Peyer's patch (tissue), 4 donors: ENCODE data around the gene TPP1. TPM values are rescaled to one million over a fixed set of nuclear protein-coding genes. Genes with fewer than 3 reads are reported as not detected.

Experiments
- DNase-seq, 3 donors: peaks; one replicate each; pipeline ENCODE4 v3.0.0-alpha.2; 2017 to 2019
- H3K27ac ChIP-seq, 4 donors: fragments of 200-600 bp; sonication (generic); one replicate each; pipeline ENCODE4 v1.5.1; 2016 to 2019
- H3K27me3 ChIP-seq, 2 donors: fragments of 200-600 bp; sonication (generic); one replicate each; pipeline ENCODE4 v1.5.1; 2019
- H3K36me3 ChIP-seq, 3 donors: fragments of 200-600 bp; sonication (generic); one replicate each; pipeline ENCODE4 v1.5.1; 2016 to 2019
- H3K4me1 ChIP-seq, 4 donors: fragments of 200-600 bp; sonication (generic); one replicate each; pipeline ENCODE4 v1.5.1; 2016 to 2019
- H3K4me3 ChIP-seq, 4 donors: fragments of 200-600 bp; sonication (generic); 1 replicate in 3 of 4; 2 replicates in 1 of 4; pipeline ENCODE4 v1.5.1; 2016 to 2019; ENCODE audit warnings: mild to moderate bottlenecking in 1 of 4
- H3K9me3 ChIP-seq, 4 donors: fragments of 200-600 bp; sonication (generic); one replicate each; pipeline ENCODE4 v1.5.1; 2016 to 2019; ENCODE audit warnings: mild to moderate bottlenecking in 1 of 4
- POLR2A ChIP-seq, 2 donors: fragments of 450-650 bp; IDR thresholded peaks; one replicate each; pipeline ENCODE4 v1.5.1; 2017; ENCODE audit warnings: antibody characterized with exemption in 2 of 2, mild to moderate bottlenecking in 2 of 2, moderate library complexity in 2 of 2
- total RNA-seq, 4 donors: library from RNA; depleted of rRNA; stranded (reverse); fragments of >200 nt; gene quantifications; one replicate each; pipeline ENCODE4 v1.1.0, GENCODE V29; 2016
- TF ChIP-seq, protein P1 (sequence below), 6 experiments: fragments of 450-650 bp in 4 of 6; fragments of 200-600 bp in 2 of 6; sonication (generic) in 1 of 6; IDR thresholded peaks; one replicate each; pipeline ENCODE4 v1.5.1; 2017 to 2019; ENCODE audit warnings: antibody characterized with exemption in 6 of 6, mild to moderate bottlenecking in 3 of 6, moderate library complexity in 1 of 6

TPP1 gene
- total RNA-seq, 4 donors from 2014 or later = 79.2 to 232 (median 134) TPM

DNA sequence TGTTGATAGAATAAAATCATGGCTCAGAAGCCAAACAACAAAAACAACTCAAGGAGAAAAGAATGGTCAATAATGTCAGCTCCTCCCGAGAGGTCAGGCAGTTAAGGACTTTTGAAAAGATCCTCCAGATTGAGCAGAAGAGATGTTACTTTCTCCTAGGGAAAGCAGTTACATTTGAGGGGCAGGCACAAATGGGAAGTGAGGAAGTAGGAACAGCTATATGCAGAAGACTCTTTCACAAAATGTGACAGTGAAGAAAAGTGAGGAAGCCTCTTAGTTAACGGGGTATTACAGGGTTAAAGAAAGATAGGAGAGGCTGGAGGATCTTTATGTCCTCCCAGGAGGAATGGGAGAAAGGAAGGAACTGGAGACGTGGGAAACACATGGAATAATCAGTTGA, 33.0 kb upstream of the TPP1 start:
- H3K4me1 ChIP-seq = peaks cover 0 to 14% (median 4%) of the 10 kb centered on the region in 4 donors
- H3K27me3 ChIP-seq = no peaks in the 10 kb centered on the region
- H3K36me3 ChIP-seq = no peaks in the 10 kb centered on the region
- TF ChIP-seq, protein P1, sequence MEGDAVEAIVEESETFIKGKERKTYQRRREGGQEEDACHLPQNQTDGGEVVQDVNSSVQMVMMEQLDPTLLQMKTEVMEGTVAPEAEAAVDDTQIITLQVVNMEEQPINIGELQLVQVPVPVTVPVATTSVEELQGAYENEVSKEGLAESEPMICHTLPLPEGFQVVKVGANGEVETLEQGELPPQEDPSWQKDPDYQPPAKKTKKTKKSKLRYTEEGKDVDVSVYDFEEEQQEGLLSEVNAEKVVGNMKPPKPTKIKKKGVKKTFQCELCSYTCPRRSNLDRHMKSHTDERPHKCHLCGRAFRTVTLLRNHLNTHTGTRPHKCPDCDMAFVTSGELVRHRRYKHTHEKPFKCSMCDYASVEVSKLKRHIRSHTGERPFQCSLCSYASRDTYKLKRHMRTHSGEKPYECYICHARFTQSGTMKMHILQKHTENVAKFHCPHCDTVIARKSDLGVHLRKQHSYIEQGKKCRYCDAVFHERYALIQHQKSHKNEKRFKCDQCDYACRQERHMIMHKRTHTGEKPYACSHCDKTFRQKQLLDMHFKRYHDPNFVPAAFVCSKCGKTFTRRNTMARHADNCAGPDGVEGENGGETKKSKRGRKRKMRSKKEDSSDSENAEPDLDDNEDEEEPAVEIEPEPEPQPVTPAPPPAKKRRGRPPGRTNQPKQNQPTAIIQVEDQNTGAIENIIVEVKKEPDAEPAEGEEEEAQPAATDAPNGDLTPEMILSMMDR (IDR thresholded peaks at IDR 0.05) = no peak
- TF ChIP-seq POLR2A (IDR thresholded peaks at IDR 0.05) = no peak
- no peak overlapping the region for H3K27ac ChIP-seq
- DNase-seq = no peak
- H3K9me3 ChIP-seq = no peaks in the 10 kb centered on the region
- no peak overlapping the region for H3K4me3 ChIP-seq

DNA sequence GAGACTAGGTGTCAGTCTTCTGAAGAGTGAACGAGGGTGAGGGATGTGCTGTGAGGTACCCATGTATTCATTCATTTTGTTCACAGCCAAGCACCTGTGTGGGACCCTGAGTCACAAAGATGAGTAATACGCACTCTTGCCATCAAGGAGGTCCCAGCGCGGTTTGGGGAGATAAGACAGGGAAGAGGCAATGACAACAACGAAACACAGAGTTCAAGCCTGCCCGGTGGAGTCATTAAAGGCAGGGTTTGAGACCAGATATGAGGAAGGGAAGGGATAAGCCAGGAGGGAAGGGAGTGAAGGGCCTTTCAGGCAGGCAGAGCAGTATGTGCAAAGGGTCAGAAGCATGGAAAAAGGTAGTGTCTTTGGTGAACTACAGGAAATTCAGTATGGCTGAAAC, 31.8 kb upstream of the TPP1 start:
- H3K9me3 ChIP-seq = no peaks in the 10 kb centered on the region
- no peak overlapping the region for H3K4me3 ChIP-seq
- TF ChIP-seq, protein P1 (IDR thresholded peaks at IDR 0.05) = no peak
- no peak for TF ChIP-seq POLR2A (IDR thresholded peaks at IDR 0.05)
- peaks cover 0 to 26% (median 14%) of the 10 kb centered on the region in 4 donors for H3K4me1 ChIP-seq
- no peak overlapping the region for H3K27ac ChIP-seq
- no peak for DNase-seq
- no peaks in the 10 kb centered on the region for H3K27me3 ChIP-seq
- H3K36me3 ChIP-seq = no peaks in the 10 kb centered on the region

DNA sequence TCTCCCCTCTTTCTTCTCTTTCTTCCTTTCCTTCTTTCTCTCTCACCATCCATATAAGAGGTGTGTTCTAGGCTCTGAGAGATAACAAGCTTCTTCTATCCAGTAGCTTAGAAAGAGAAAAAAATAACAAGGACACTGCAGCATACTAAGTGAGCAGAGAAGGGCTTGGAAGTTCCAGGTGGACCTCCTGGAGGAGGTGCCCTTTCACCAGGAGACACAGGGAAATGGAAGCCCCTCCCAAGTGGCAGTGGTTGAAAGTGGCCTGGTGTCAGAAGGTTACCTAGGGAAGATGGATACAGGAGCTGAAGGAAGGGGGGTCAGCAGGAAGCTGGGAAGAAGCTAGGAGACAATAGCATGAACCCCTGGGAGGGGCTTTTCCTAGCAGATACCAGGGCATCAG, 30.9 kb upstream of the TPP1 start:
- H3K36me3 ChIP-seq = no peaks in the 10 kb centered on the region
- H3K9me3 ChIP-seq = no peaks in the 10 kb centered on the region
- TF ChIP-seq, protein P1 (IDR thresholded peaks at IDR 0.05) = no peak
- no peak for TF ChIP-seq POLR2A (IDR thresholded peaks at IDR 0.05)
- H3K27ac ChIP-seq = no peak overlapping the region
- no peak overlapping the region for H3K4me3 ChIP-seq
- DNase-seq = no peak
- H3K27me3 ChIP-seq = no peaks in the 10 kb centered on the region
- H3K4me1 ChIP-seq = peaks cover 0 to 28% (median 18%) of the 10 kb centered on the region in 4 donors

DNA sequence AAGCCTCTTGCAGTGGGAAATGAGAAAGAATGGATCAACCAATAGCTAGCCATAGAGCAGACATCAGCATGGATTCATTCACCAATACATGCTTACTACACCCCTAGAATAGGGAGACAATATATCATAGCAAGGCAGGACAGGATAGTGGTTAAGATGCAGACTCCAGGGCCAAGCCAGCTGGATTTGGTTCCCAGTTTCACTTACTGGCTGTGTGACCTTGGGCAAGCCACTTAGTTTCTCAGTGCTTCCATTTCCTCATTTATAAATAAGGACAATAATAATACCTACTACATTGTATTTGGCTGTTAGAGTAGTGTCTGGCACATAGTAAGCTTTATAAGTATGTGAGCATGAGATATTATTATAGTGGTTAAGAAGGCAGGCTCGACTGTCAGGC, 29.3 kb upstream of the TPP1 start:
- no peaks in the 10 kb centered on the region for H3K27me3 ChIP-seq
- peaks cover 0 to 28% (median 18%) of the 10 kb centered on the region in 4 donors for H3K4me1 ChIP-seq
- no peaks in the 10 kb centered on the region for H3K9me3 ChIP-seq
- peak overlapping the region in 1 of 4 donors; percentile 15 for H3K27ac ChIP-seq
- TF ChIP-seq, protein P1 (IDR thresholded peaks at IDR 0.05) = no peak
- no peak for TF ChIP-seq POLR2A (IDR thresholded peaks at IDR 0.05)
- DNase-seq = no peak
- H3K4me3 ChIP-seq = no peak overlapping the region
- no peaks in the 10 kb centered on the region for H3K36me3 ChIP-seq

DNA sequence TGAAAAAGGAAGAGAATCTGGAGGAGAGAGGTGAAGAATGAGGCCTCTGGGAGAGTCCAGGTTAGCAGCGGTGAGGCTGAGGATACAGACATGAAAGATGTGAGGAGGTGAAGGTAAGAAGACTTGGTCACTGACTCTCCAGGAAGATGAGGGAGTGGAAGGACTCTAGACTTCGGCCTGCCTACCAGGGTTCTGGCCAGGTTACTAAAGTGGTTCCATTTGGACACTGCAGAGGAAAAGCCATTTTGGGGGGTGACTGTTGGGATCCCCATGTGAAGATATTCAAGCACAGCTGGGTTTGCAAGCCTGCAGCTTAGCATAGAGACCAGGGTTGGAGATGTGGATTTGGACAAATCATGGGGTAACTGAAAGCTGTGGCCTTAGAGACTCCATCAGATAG, 28.6 kb upstream of the TPP1 start:
- TF ChIP-seq POLR2A (IDR thresholded peaks at IDR 0.05) = no peak
- TF ChIP-seq, protein P1 (IDR thresholded peaks at IDR 0.05) = no peak
- H3K9me3 ChIP-seq = no peaks in the 10 kb centered on the region
- H3K27ac ChIP-seq = peak overlapping the region in 3 of 4 donors; percentile 63 to 72 (median 70)
- peaks cover 0 to 28% (median 18%) of the 10 kb centered on the region in 4 donors for H3K4me1 ChIP-seq
- H3K36me3 ChIP-seq = no peaks in the 10 kb centered on the region
- H3K4me3 ChIP-seq = no peak overlapping the region
- DNase-seq = no peak
- no peaks in the 10 kb centered on the region for H3K27me3 ChIP-seq
